A673 (cell line): ENCODE measurements around the gene TP53INP2. TPM values are rescaled to one million over a fixed set of nuclear protein-coding genes. Genes with fewer than 3 reads are reported as not detected.
"Not testable (repeated sequence)": the region's sequence is repeated elsewhere in the genome, so short reads cannot be mapped to it uniquely, and the experiment has no call there.

Source experiments
- BruUV-seq: library from RNA; stranded (reverse); fragments of 400-500 nt; replicated peaks from 2 replicates; lab custom pipeline; 2021; lab: Mats Ljungman, UMichigan
- CTCF ChIA-PET: fragments of 300-600 bp; sonication (Branson Sonifier 250); formaldehyde crosslinking; loops from one replicate; lab custom pipeline; 2022; ENCODE audit warnings: antibody characterized with exemption; lab: Charles Lee
- POLR2A ChIA-PET: fragments of 300-600 bp; sonication (Branson Sonifier 250); formaldehyde crosslinking; loops from one replicate; lab custom pipeline; 2022; ENCODE audit warnings: antibody characterized with exemption; ENCODE audit not compliant: low non-redundant PET; lab: Charles Lee
- DNase-seq: peaks from one replicate; pipeline ENCODE4 v3.0.0-alpha.2; 2015; ENCODE audit warnings: low spot score
- H3K27ac ChIP-seq: fragments of 200-600 bp; sonication (generic); 2 replicates; pipeline ENCODE4 v1.5.1; 2016; ENCODE audit warnings: mixed run types, low read depth, mild to moderate bottlenecking, mixed read lengths, antibody characterized with exemption, low read length; ENCODE audit not compliant: poor library complexity, severe bottlenecking
- H3K27me3 ChIP-seq: fragments of 200-600 bp; sonication (generic); replicated peaks from 2 replicates; pipeline ENCODE4 v1.6.1; 2017; ENCODE audit warnings: mixed run types, low read depth, mild to moderate bottlenecking, mixed read lengths, antibody characterized with exemption, low read length; ENCODE audit not compliant: insufficient read depth, poor library complexity
- H3K36me3 ChIP-seq: fragments of 200-600 bp; sonication (generic); 2 replicates; pipeline ENCODE4 v1.6.1; 2016; ENCODE audit warnings: mixed run types, mild to moderate bottlenecking, mixed read lengths, antibody characterized with exemption, low read length; ENCODE audit not compliant: insufficient read depth, poor library complexity, severe bottlenecking
- H3K4me1 ChIP-seq: fragments of 200-600 bp; sonication (generic); 2 replicates; pipeline ENCODE4 v1.6.1; 2017; ENCODE audit warnings: mixed run types, mild to moderate bottlenecking, mixed read lengths, antibody characterized with exemption, low read length; ENCODE audit not compliant: insufficient read depth, poor library complexity, severe bottlenecking
- H3K4me3 ChIP-seq: fragments of 200-600 bp; sonication (generic); 2 replicates; pipeline ENCODE4 v1.5.1; 2016; ENCODE audit warnings: low read depth, mixed run types, mild to moderate bottlenecking, mixed read lengths, low read length; ENCODE audit not compliant: poor library complexity, severe bottlenecking
- H3K9me3 ChIP-seq: fragments of 200-600 bp; sonication (generic); 2 replicates; pipeline ENCODE4 v1.6.1; 2016; ENCODE audit warnings: mixed run types, low read depth, mild to moderate bottlenecking, mixed read lengths, antibody characterized with exemption, low read length; ENCODE audit not compliant: poor library complexity, severe bottlenecking
- CTCF ChIP-seq: fragments of 300-800, 200-600 bp; sonication (generic); conservative IDR thresholded peaks from 2 replicates; pipeline ENCODE4 v1.5.1; 2017; ENCODE audit warnings: low read depth, mild to moderate bottlenecking, antibody characterized with exemption, low read length, moderate library complexity, mixed read lengths
- EZH2 ChIP-seq: fragments of 200-600 bp; sonication (generic); IDR thresholded peaks from 2 replicates; pipeline ENCODE4 v1.6.1; 2017; ENCODE audit warnings: borderline replicate concordance, low read depth, mild to moderate bottlenecking, mixed read lengths, antibody characterized with exemption, low read length; ENCODE audit not compliant: poor library complexity, severe bottlenecking
- intact Hi-C: fragments of 100-400 bp; cut with micrococcal nuclease; formaldehyde crosslinking; loops from one replicate; pipeline ENCODE4 v1.10.0; 2022; ENCODE audit not compliant: unreplicated experiment
- total RNA-seq: library from RNA; stranded (reverse); gene quantifications from 2 replicates; pipeline ENCODE4 v1.2.3, GENCODE V29; 2021

TP53INP2 gene
- total RNA-seq, 1 experiment from 2014 or later = 7.2 TPM

- Histone ChIP-seq H3K27me3 (no peaks in the 10 kb centered on the region), H3K4me1 (peaks cover 8% of the 10 kb centered on the region), H3K4me3 (no peak overlapping the region), H3K27ac (no peak overlapping the region), H3K36me3 (peaks cover 15% of the 10 kb centered on the region), H3K9me3 (no peaks in the 10 kb centered on the region)
- TF ChIP-seq CTCF (no peak), EZH2 (no peak)
- no peak for DNase-seq
- POLR2A ChIA-PET = no interaction called here
- CTCF ChIA-PET = no interaction called here
- intact Hi-C loops = no loop called here
- no TSS peak for BruUV-seq
These were observed 13.3 kb downstream of the TP53INP2 start for GRCh38 chr20:34717230-34718095.

GRCh38 chr20:34719242-34720017 is 15.3 kb downstream of the TP53INP2 start:
- H3K4me3 ChIP-seq, H3K9me3 ChIP-seq, H3K4me1 ChIP-seq, DNase-seq, H3K27ac ChIP-seq, BruUV-seq, H3K27me3 ChIP-seq, CTCF ChIA-PET, POLR2A ChIA-PET, intact Hi-C loops: not testable (repeated sequence)
- peaks cover 15% of the 10 kb centered on the region for H3K36me3 ChIP-seq

GRCh38 chr20:34720266-34720665 is 16.1 kb downstream of the TP53INP2 start:
- DNase-seq = no peak
- Histone ChIP-seq H3K27me3 (no peaks in the 10 kb centered on the region), H3K4me1 (no peaks in the 10 kb centered on the region), H3K27ac (no peak overlapping the region), H3K9me3 (no peaks in the 10 kb centered on the region), H3K4me3 (no peak overlapping the region), H3K36me3 (peaks cover 19% of the 10 kb centered on the region)
- intact Hi-C loops = no loop called here
- no TSS peak for BruUV-seq
- no peak for TF ChIP-seq CTCF
- TF ChIP-seq EZH2 = no peak
- ChIA-PET CTCF (no interaction called here), POLR2A (interaction anchor here (0.5 kb wide), 1 partner anchor 57 kb away, joined by 4 read pairs; no protein-coding TSS in a partner anchor)

- H3K9me3 ChIP-seq, DNase-seq, H3K27me3 ChIP-seq, BruUV-seq, H3K4me3 ChIP-seq, POLR2A ChIA-PET, H3K27ac ChIP-seq, intact Hi-C loops, H3K4me1 ChIP-seq, CTCF ChIA-PET: not testable (repeated sequence)
- H3K36me3 ChIP-seq = peaks cover 29% of the 10 kb centered on the region
These were observed 18.4 kb downstream of the TP53INP2 start for GRCh38 chr20:34722560-34722959.
